Keratinocyte (primary cell): ENCODE data around the gene SYK. TPM values are rescaled to one million over a fixed set of nuclear protein-coding genes. Genes with fewer than 3 reads are reported as not detected.
A peak's percentile ranks its signal among the peaks of the same experiment; 100 is the strongest.

Experiments used
- DNase-seq: peaks from one replicate; pipeline ENCODE4 v3.0.0-alpha.2; 2011; ENCODE audit warnings: low read depth, missing footprints, low spot score
- FAIRE-seq: peaks from 2 replicates; lab custom pipeline; 2011; peaks lifted over from hg19 to GRCh38; lab: Jason Lieb, UNC
- H2AFZ ChIP-seq: 2 replicates; pipeline ENCODE4 v1.6.0; 2012; ENCODE audit warnings: low read length, control low read depth, inconsistent platforms; ENCODE audit not compliant: control insufficient read depth
- H3K27ac ChIP-seq: 2 replicates; pipeline ENCODE4 v1.5.1; 2011; ENCODE audit warnings: low read length; ENCODE audit not compliant: control insufficient read depth, insufficient read depth
- H3K27me3 ChIP-seq: 3 replicates; pipeline ENCODE4 v1.6.0; 2011; ENCODE audit warnings: low read length; ENCODE audit not compliant: control insufficient read depth, insufficient read depth; ENCODE audit errors: extremely low read depth
- H3K36me3 ChIP-seq, 2 experiments: 2 replicates in 1 of 2; 3 replicates in 1 of 2; pipeline ENCODE4 v1.5.1; 2011; ENCODE audit warnings: low read length in 2 of 2, mild to moderate bottlenecking in 1 of 2; ENCODE audit not compliant: control insufficient read depth in 2 of 2, insufficient read depth in 2 of 2; ENCODE audit errors: extremely low read depth in 1 of 2
- H3K4me1 ChIP-seq: 3 replicates; pipeline ENCODE4 v1.5.1; 2011; ENCODE audit warnings: low read length; ENCODE audit not compliant: control insufficient read depth, insufficient read depth; ENCODE audit errors: extremely low read depth
- H3K4me2 ChIP-seq: 3 replicates; pipeline ENCODE4 v1.6.0; 2011; ENCODE audit warnings: low read depth, low read length; ENCODE audit not compliant: control insufficient read depth, insufficient read depth; ENCODE audit errors: extremely low read depth
- H3K4me3 ChIP-seq, 3 experiments: fragments of 200-600 bp in 1 of 3; sonication (generic) in 1 of 3; 2 replicates in 2 of 3; 3 replicates in 1 of 3; pipeline ENCODE4 v1.5.1; 2011 to 2016; ENCODE audit warnings: low read length in 3 of 3, mild to moderate bottlenecking in 3 of 3, control low read depth in 2 of 3, inconsistent platforms in 1 of 3, low read depth in 1 of 3, mixed read lengths in 1 of 3, mixed run types in 1 of 3, moderate library complexity in 1 of 3; ENCODE audit not compliant: control insufficient read depth in 2 of 3, insufficient read depth in 2 of 3; ENCODE audit errors: extremely low read depth in 1 of 3
- H3K79me2 ChIP-seq: 2 replicates; pipeline ENCODE4 v1.6.0; 2012; ENCODE audit warnings: low read length; ENCODE audit not compliant: control insufficient read depth, insufficient read depth
- H3K9ac ChIP-seq: 3 replicates; pipeline ENCODE4 v1.6.0; 2011; ENCODE audit warnings: low read length; ENCODE audit not compliant: control insufficient read depth, insufficient read depth; ENCODE audit errors: extremely low read depth
- H3K9me1 ChIP-seq: 3 replicates; pipeline ENCODE4 v1.6.0; 2011; ENCODE audit warnings: low read length; ENCODE audit not compliant: control insufficient read depth, insufficient read depth; ENCODE audit errors: extremely low read depth
- H3K9me3 ChIP-seq: 2 replicates; pipeline ENCODE4 v1.5.1; 2012; ENCODE audit warnings: low read depth, low read length; ENCODE audit not compliant: control insufficient read depth
- H4K20me1 ChIP-seq: 3 replicates; pipeline ENCODE4 v1.6.0; 2011; ENCODE audit warnings: low read length; ENCODE audit not compliant: control insufficient read depth, insufficient read depth; ENCODE audit errors: extremely low read depth
- CTCF ChIP-seq, 3 experiments: IDR thresholded peaks in 1 of 3; conservative IDR thresholded peaks in 1 of 3; optimal IDR thresholded peaks in 1 of 3; 2 replicates in 2 of 3; 3 replicates in 1 of 3; pipeline versions ENCODE3 to v1.5.1; 2011; ENCODE audit warnings: low read length in 3 of 3, mild to moderate bottlenecking in 3 of 3, moderate library complexity in 2 of 3, control low read depth in 1 of 3, inconsistent platforms in 1 of 3; ENCODE audit not compliant: insufficient read depth in 2 of 3; ENCODE audit errors: extremely low read depth in 1 of 3
- EZH2 ChIP-seq: IDR thresholded peaks from one replicate; pipeline ENCODE4 v1.6.1; 2012; ENCODE audit warnings: inconsistent platforms, mild to moderate bottlenecking, low read length, moderate library complexity
- dilution Hi-C: fragments of 300-500 bp; cut with MboI; formaldehyde crosslinking; loops from one replicate; pipeline ENCODE4 v1.7.0; 2020; ENCODE audit warnings: low sequenced_read_pairs; ENCODE audit not compliant: extremely low pct_ligation_motif_present
- polyA plus RNA-seq, 5 experiments: library from polyadenylated mRNA; depleted of rRNA in 3 of 5; stranded (reverse) in 3 of 5; stranded (forward) in 1 of 5; unstranded in 1 of 5; fragments of >200 nt; gene quantifications; 1 replicate in 1 of 5; 2 replicates in 3 of 5; 3 replicates in 1 of 5; pipeline versions ENCODE4 v1.2.1 to v1.2.3, GENCODE V29; 2011 to 2012; ENCODE audit warnings: missing spikeins in 2 of 5, low read depth in 1 of 5, low replicate concordance in 1 of 5

Gene SYK
- polyA plus RNA-seq, 1 donor (not counting 4 experiments of a cell fraction or from before 2014, with no cell fraction given), result 2.0 TPM

DNA sequence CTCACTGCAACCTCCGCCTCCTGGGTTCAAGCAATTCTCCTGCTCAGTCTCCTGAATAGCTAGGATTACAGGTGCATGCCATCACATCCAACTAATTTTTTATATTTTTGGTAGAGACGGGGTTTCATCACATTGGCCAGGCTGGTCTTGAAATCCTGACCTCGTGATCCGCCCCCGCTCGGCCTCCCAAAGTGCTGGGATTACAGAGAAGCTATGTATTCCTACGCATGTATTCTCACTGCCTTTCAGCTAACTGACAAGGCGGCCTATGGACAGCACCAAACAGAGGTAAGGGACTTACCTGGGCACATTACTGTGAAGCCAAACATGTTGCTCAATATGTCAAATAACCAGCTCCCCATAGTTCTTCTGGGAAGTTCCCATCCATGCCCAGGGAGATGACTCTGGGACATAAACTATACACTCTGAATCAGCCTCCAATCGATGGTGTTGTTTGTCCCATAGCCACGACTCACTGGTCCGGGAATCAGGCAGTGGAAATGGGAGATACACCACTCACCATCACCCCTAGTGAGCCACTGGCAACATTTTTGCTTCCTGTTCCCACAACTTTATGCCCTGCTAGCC lies 114.6 kb downstream of the SYK start:
- H3K36me3 ChIP-seq, result no peaks in the 10 kb centered on the region
- no peak overlapping the region for H3K9ac ChIP-seq
- TF ChIP-seq EZH2, result no peak
- no peak for TF ChIP-seq CTCF (optimal IDR thresholded peaks at IDR 0.05 in 1 of 3, IDR thresholded peaks at IDR 0.05 in 1 of 3, conservative IDR thresholded peaks at IDR 0.05 in 1 of 3; ENCODE audit: extremely low read depth in 1 of 3, insufficient read depth in 2 of 3, low read length in 3 of 3)
- no peaks in the 10 kb centered on the region for H4K20me1 ChIP-seq
- no peaks in the 10 kb centered on the region for H3K9me1 ChIP-seq
- H3K27ac ChIP-seq, result no peak overlapping the region
- H3K79me2 ChIP-seq, result no peaks in the 10 kb centered on the region
- peaks cover 13% of the 10 kb centered on the region for H3K4me1 ChIP-seq
- no peak overlapping the region for H3K4me2 ChIP-seq
- H2AFZ ChIP-seq, result no peak overlapping the region
- FAIRE-seq, result peak; percentile 29
- H3K27me3 ChIP-seq, result peaks cover 3% of the 10 kb centered on the region
- no peaks in the 10 kb centered on the region for H3K9me3 ChIP-seq
- DNase-seq, result no peak
- dilution Hi-C loops, result no loop called here
- H3K4me3 ChIP-seq, result no peak overlapping the region

- H3K9me1 ChIP-seq, result no peaks in the 10 kb centered on the region
- TF ChIP-seq CTCF (optimal IDR thresholded peaks at IDR 0.05 in 1 of 3, IDR thresholded peaks at IDR 0.05 in 1 of 3, conservative IDR thresholded peaks at IDR 0.05 in 1 of 3; ENCODE audit: extremely low read depth in 1 of 3, insufficient read depth in 2 of 3, low read length in 3 of 3) (no peak), EZH2 (no peak)
- H3K27ac ChIP-seq, result no peak overlapping the region
- H3K9ac ChIP-seq, result no peak overlapping the region
- no peak overlapping the region for H2AFZ ChIP-seq
- no peaks in the 10 kb centered on the region for H3K79me2 ChIP-seq
- H3K4me1 ChIP-seq, result peaks cover 16% of the 10 kb centered on the region
- no peak for FAIRE-seq
- no peak overlapping the region for H3K4me3 ChIP-seq
- no peak overlapping the region for H3K4me2 ChIP-seq
- peaks cover 3% of the 10 kb centered on the region for H3K27me3 ChIP-seq
- dilution Hi-C loops, result no loop called here
- H4K20me1 ChIP-seq, result no peaks in the 10 kb centered on the region
- no peaks in the 10 kb centered on the region for H3K9me3 ChIP-seq
- no peak for DNase-seq
- no peaks in the 10 kb centered on the region for H3K36me3 ChIP-seq
These were observed 118.3 kb downstream of the SYK start for GRCh38 chr9:90919883-90920282.
